Body of pancreas (tissue), 4 donors: ENCODE measurements around the gene ING3.

Experiments used
- CTCF ChIP-seq, 7 experiments: fragments of 450-650 bp in 4 of 7; fragments of 200-600 bp in 3 of 7; sonication (generic) in 3 of 7; IDR thresholded peaks; one replicate each; pipeline ENCODE4 v1.5.1; 2016 to 2019; ENCODE audit warnings: antibody characterized with exemption in 7 of 7
- POLR2A ChIP-seq, 3 donors: fragments of 450-650 bp; IDR thresholded peaks; one replicate each; pipeline ENCODE4 v1.6.1; 2016; ENCODE audit warnings: antibody characterized with exemption in 3 of 3, mild to moderate bottlenecking in 2 of 3

- no peak for TF ChIP-seq CTCF (IDR thresholded peaks at IDR 0.05)
- no peak for TF ChIP-seq POLR2A (IDR thresholded peaks at IDR 0.05)
Observed at GRCh38 chr7:120996988-120997345, 46.4 kb downstream of the ING3 start.
